Astrocyte (in vitro differentiated cells and primary cell): Measurements from ENCODE around the gene SH3BP4. TPM values are rescaled to one million over a fixed set of nuclear protein-coding genes. Genes with fewer than 3 reads are reported as not detected.

Experiments
- DNase-seq: peaks from one replicate; pipeline ENCODE4 v3.0.0-alpha.2; 2010; ENCODE audit warnings: low read depth
- FAIRE-seq: peaks from 2 replicates; lab custom pipeline; 2011; peaks lifted over from hg19 to GRCh38; lab: Jason Lieb, UNC
- H2AFZ ChIP-seq: 2 replicates; pipeline ENCODE4 v1.6.0; 2012; ENCODE audit warnings: low read depth, low read length, inconsistent platforms
- H3K27ac ChIP-seq: 2 replicates; pipeline ENCODE4 v1.5.1; 2011; ENCODE audit warnings: low read depth, low read length, inconsistent platforms
- H3K27me3 ChIP-seq: 2 replicates; pipeline ENCODE4 v1.6.0; 2011; ENCODE audit warnings: low read length, inconsistent platforms; ENCODE audit not compliant: insufficient read depth
- H3K36me3 ChIP-seq: 2 replicates; pipeline ENCODE4 v1.5.1; 2011; ENCODE audit warnings: low read length, inconsistent platforms; ENCODE audit not compliant: insufficient read depth
- H3K4me1 ChIP-seq: 2 replicates; pipeline ENCODE4 v1.5.1; 2011; ENCODE audit warnings: low read length, inconsistent platforms; ENCODE audit not compliant: insufficient read depth
- H3K4me2 ChIP-seq: 2 replicates; pipeline ENCODE4 v1.6.0; 2012; ENCODE audit warnings: low read length, inconsistent platforms
- H3K4me3 ChIP-seq: 2 replicates; pipeline ENCODE4 v1.5.1; 2011; ENCODE audit warnings: low read depth, mild to moderate bottlenecking, low read length, inconsistent platforms; ENCODE audit not compliant: insufficient read depth
- H3K79me2 ChIP-seq: 2 replicates; pipeline ENCODE4 v1.6.0; 2012; ENCODE audit warnings: mild to moderate bottlenecking, low read length, inconsistent platforms; ENCODE audit not compliant: insufficient read depth
- H3K9ac ChIP-seq: 2 replicates; pipeline ENCODE4 v1.6.0; 2012; ENCODE audit warnings: mild to moderate bottlenecking, low read length, inconsistent platforms
- H3K9me3 ChIP-seq: 2 replicates; pipeline ENCODE4 v1.5.1; 2012; ENCODE audit warnings: low read depth, mild to moderate bottlenecking, low read length, inconsistent platforms; ENCODE audit not compliant: insufficient read depth
- H4K20me1 ChIP-seq: 2 replicates; pipeline ENCODE4 v1.6.0; 2012; ENCODE audit warnings: low read length, inconsistent platforms; ENCODE audit not compliant: insufficient read depth
- H3K27ac Mint-ChIP-seq: one replicate; pipeline ENCODE4 v1.8.0; 2021; ENCODE audit warnings: mild to moderate bottlenecking, mixed read lengths; ENCODE audit not compliant: unreplicated experiment
- H3K27me3 Mint-ChIP-seq: one replicate; pipeline ENCODE4 v1.8.0; 2021; ENCODE audit warnings: low read depth, mixed read lengths; ENCODE audit not compliant: unreplicated experiment
- H3K36me3 Mint-ChIP-seq: one replicate; pipeline ENCODE4 v1.8.0; 2021; ENCODE audit warnings: low read depth, mixed read lengths; ENCODE audit not compliant: unreplicated experiment
- H3K4me1 Mint-ChIP-seq: one replicate; pipeline ENCODE4 v1.8.0; 2021; ENCODE audit warnings: low read depth, mixed read lengths; ENCODE audit not compliant: unreplicated experiment
- H3K4me3 Mint-ChIP-seq: one replicate; pipeline ENCODE4 v1.8.0; 2021; ENCODE audit warnings: mild to moderate bottlenecking, moderate library complexity, mixed read lengths; ENCODE audit not compliant: unreplicated experiment
- H3K9me3 Mint-ChIP-seq: one replicate; pipeline ENCODE4 v1.8.0; 2021; ENCODE audit warnings: mild to moderate bottlenecking, mixed read lengths; ENCODE audit not compliant: unreplicated experiment
- CTCF ChIP-seq: IDR thresholded peaks from 2 replicates; pipeline ENCODE4 v1.5.1; 2011; ENCODE audit warnings: low read depth, mild to moderate bottlenecking, inconsistent platforms, low read length, moderate library complexity; ENCODE audit not compliant: insufficient read depth
- EZH2 ChIP-seq: IDR thresholded peaks from 2 replicates; pipeline ENCODE4 v1.6.1; 2012; ENCODE audit warnings: mild to moderate bottlenecking, low read length, inconsistent platforms; ENCODE audit not compliant: insufficient read depth
- total RNA-seq: library from RNA; stranded (reverse); gene quantifications from 2 replicates; pipeline ENCODE4 v1.2.1, GENCODE V29; 2021

Gene SH3BP4
- total RNA-seq, 1 donor from 2014 or later: 127 TPM

GRCh38 chr2:234973008-234973407 is 21.2 kb downstream of the SH3BP4 start:
- peak overlapping the region; percentile 72 for H3K27ac ChIP-seq
- H3K27me3 Mint-ChIP-seq: no peaks in the 10 kb centered on the region
- TF ChIP-seq EZH2 (no peak), CTCF (no peak)
- FAIRE-seq (no peak), DNase-seq (peak; percentile 69)
- peak overlapping the region; percentile 84 for H3K27ac Mint-ChIP-seq
- peaks cover 17% of the 10 kb centered on the region for H3K36me3 ChIP-seq
- peak overlapping the region; percentile 57 for H3K9ac ChIP-seq
- peaks cover 67% of the 10 kb centered on the region for H3K4me1 Mint-ChIP-seq
- H2AFZ ChIP-seq: no peak overlapping the region
- no peaks in the 10 kb centered on the region for H3K27me3 ChIP-seq
- no peaks in the 10 kb centered on the region for H3K9me3 Mint-ChIP-seq
- H3K79me2 ChIP-seq: peaks cover 98% of the 10 kb centered on the region
- peaks cover 67% of the 10 kb centered on the region for H3K4me1 ChIP-seq
- H4K20me1 ChIP-seq: peaks cover 98% of the 10 kb centered on the region
- H3K4me3 ChIP-seq: no peak overlapping the region
- peak overlapping the region; percentile 61 for H3K4me2 ChIP-seq
- peak overlapping the region; percentile 62 for H3K4me3 Mint-ChIP-seq
- H3K36me3 Mint-ChIP-seq: peaks cover 25% of the 10 kb centered on the region
- H3K9me3 ChIP-seq: no peaks in the 10 kb centered on the region

- H3K4me1 ChIP-seq: peaks cover 67% of the 10 kb centered on the region
- peaks cover 98% of the 10 kb centered on the region for H3K79me2 ChIP-seq
- peak; percentile 89 for FAIRE-seq
- Mint-ChIP-seq H3K4me1 (peaks cover 66% of the 10 kb centered on the region), H3K36me3 (peaks cover 35% of the 10 kb centered on the region), H3K9me3 (no peaks in the 10 kb centered on the region), H3K27ac (peak overlapping the region; percentile 71), H3K4me3 (peak overlapping the region; percentile 55), H3K27me3 (no peaks in the 10 kb centered on the region)
- H3K27ac ChIP-seq: peak overlapping the region; percentile 56
- peaks cover 98% of the 10 kb centered on the region for H4K20me1 ChIP-seq
- H3K4me3 ChIP-seq: no peak overlapping the region
- DNase-seq: peak; percentile 85
- no peak overlapping the region for H2AFZ ChIP-seq
- peak overlapping the region; percentile 54 for H3K9ac ChIP-seq
- H3K9me3 ChIP-seq: no peaks in the 10 kb centered on the region
- H3K4me2 ChIP-seq: peak overlapping the region; percentile 63
- peaks cover 19% of the 10 kb centered on the region for H3K36me3 ChIP-seq
- H3K27me3 ChIP-seq: no peaks in the 10 kb centered on the region
- no peak for TF ChIP-seq EZH2
- TF ChIP-seq CTCF: no peak
These were observed 22.9 kb downstream of the SH3BP4 start for GRCh38 chr2:234974501-234975385.

DNA sequence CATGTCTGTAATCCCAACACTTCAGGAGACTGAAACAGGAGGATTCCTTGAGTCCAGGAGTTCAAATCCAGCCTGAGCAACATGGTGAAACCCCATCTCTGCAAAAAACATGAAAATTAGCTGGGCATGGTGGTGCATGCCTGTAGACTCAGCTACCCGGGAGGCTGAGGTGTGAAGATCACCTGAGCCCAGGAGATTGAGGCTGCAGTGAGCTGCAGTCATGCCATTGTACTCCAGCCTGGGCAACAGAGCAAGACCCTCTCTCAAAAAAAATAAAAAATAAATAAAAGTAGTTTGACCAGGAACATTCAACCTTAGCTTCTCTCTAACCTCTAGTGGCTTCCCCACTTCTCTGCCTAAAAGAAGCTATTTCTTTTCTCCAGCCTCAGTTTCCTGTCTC is 23.8 kb downstream of the SH3BP4 start:
- no peak for FAIRE-seq
- Histone ChIP-seq H3K4me1 (peaks cover 68% of the 10 kb centered on the region), H4K20me1 (peaks cover 95% of the 10 kb centered on the region), H3K4me2 (peak overlapping the region; percentile 63), H3K9ac (no peak overlapping the region), H3K27ac (no peak overlapping the region), H3K4me3 (no peak overlapping the region), H3K36me3 (peaks cover 19% of the 10 kb centered on the region), H2AFZ (no peak overlapping the region), H3K9me3 (no peaks in the 10 kb centered on the region), H3K27me3 (no peaks in the 10 kb centered on the region), H3K79me2 (peaks cover 98% of the 10 kb centered on the region)
- Mint-ChIP-seq H3K4me3 (no peak overlapping the region), H3K4me1 (peaks cover 67% of the 10 kb centered on the region), H3K9me3 (peaks cover 3% of the 10 kb centered on the region), H3K36me3 (peaks cover 37% of the 10 kb centered on the region), H3K27me3 (no peaks in the 10 kb centered on the region), H3K27ac (no peak overlapping the region)
- TF ChIP-seq CTCF (no peak), EZH2 (no peak)
- no peak for DNase-seq
